MM.1S (cell line): ENCODE measurements around the gene DCLK1.

Experiments used
- CTCF ChIP-seq: fragments of 300-600 bp; sonication (generic); IDR thresholded peaks from 2 replicates; pipeline ENCODE4 v1.5.1; 2016; ENCODE audit warnings: antibody characterized with exemption, low read length, mixed read lengths
- EZH2 ChIP-seq: fragments of 300-600 bp; sonication (generic); optimal IDR thresholded peaks from 2 replicates; pipeline ENCODE3; 2017; ENCODE audit warnings: low read depth, mild to moderate bottlenecking, antibody characterized with exemption, low read length, mixed read lengths
- EZH2phosphoT487 ChIP-seq: fragments of 300-600 bp; sonication (generic); IDR thresholded peaks from 2 replicates; pipeline ENCODE4 v1.6.1; 2018; ENCODE audit warnings: antibody characterized with exemption, low read length

- TF ChIP-seq CTCF, result no peak
- no peak for TF ChIP-seq EZH2
- no peak for TF ChIP-seq EZH2phosphoT487
Measured at GRCh38 chr13:36033035-36033434, 98.1 kb downstream of the DCLK1 start.
